HCT116 (cell line): Measurements from ENCODE around the gene SMIM41.

Experiments
- CEBPB ChIP-seq: IDR thresholded peaks from 2 replicates; pipeline ENCODE4 v1.6.1; 2012; ENCODE audit warnings: low read depth
- ELF1 ChIP-seq: IDR thresholded peaks from 2 replicates; pipeline ENCODE4 v1.6.1; 2012; ENCODE audit warnings: low read depth, borderline replicate concordance
- EZH2 ChIP-seq: fragments of 200-600 bp; sonication (generic); IDR thresholded peaks from 2 replicates; pipeline ENCODE4 v1.6.1; 2017; ENCODE audit warnings: antibody characterized with exemption, mixed run types
- EZH2phosphoT487 ChIP-seq: fragments of 200-600 bp; IDR thresholded peaks from 2 replicates; pipeline ENCODE4 v1.6.1; 2018; ENCODE audit warnings: antibody characterized with exemption, borderline replicate concordance
- POLR2A ChIP-seq: IDR thresholded peaks from 2 replicates; pipeline ENCODE4 v1.7.0; 2011; ENCODE audit warnings: borderline replicate concordance; ENCODE audit not compliant: insufficient read depth, insufficient read length; ENCODE audit errors: extremely low read depth
- POLR2AphosphoS5 ChIP-seq: IDR thresholded peaks from 2 replicates; pipeline ENCODE4 v1.6.1; 2011; ENCODE audit warnings: mild to moderate bottlenecking, low read depth, low read length, moderate library complexity
- SP1 ChIP-seq: IDR thresholded peaks from 2 replicates; pipeline ENCODE4 v1.6.1; 2012; ENCODE audit warnings: low read depth
- TCF7L2 ChIP-seq: IDR thresholded peaks from 2 replicates; pipeline ENCODE4 v1.7.0; 2011; ENCODE audit warnings: borderline replicate concordance, inconsistent platforms; ENCODE audit not compliant: insufficient read depth, insufficient read length; ENCODE audit errors: extremely low read depth
- ZFX ChIP-seq: fragments of 450-650 bp; IDR thresholded peaks from 2 replicates; pipeline ENCODE4 v1.6.1; 2017
- TF ChIP-seq, protein P1 (sequence below), 3 experiments: fragments of 200-600 bp in 1 of 3; sonication (generic) in 1 of 3; IDR thresholded peaks in 2 of 3; conservative IDR thresholded peaks in 1 of 3; 2 replicates each; pipeline ENCODE4 v1.5.1; 2012 to 2017; ENCODE audit warnings: low read depth in 2 of 3, low read length in 2 of 3, antibody characterized with exemption in 1 of 3, borderline replicate concordance in 1 of 3, control low read depth in 1 of 3, mild to moderate bottlenecking in 1 of 3, mixed read lengths in 1 of 3, mixed run types in 1 of 3, moderate library complexity in 1 of 3; ENCODE audit not compliant: insufficient read depth in 1 of 3
- TF ChIP-seq, protein P2 (sequence below): IDR thresholded peaks from 2 replicates; pipeline ENCODE4 v1.6.1; 2011; ENCODE audit warnings: mild to moderate bottlenecking, low read length, moderate library complexity; ENCODE audit not compliant: insufficient replicate concordance; ENCODE audit errors: extremely low read depth

DNA sequence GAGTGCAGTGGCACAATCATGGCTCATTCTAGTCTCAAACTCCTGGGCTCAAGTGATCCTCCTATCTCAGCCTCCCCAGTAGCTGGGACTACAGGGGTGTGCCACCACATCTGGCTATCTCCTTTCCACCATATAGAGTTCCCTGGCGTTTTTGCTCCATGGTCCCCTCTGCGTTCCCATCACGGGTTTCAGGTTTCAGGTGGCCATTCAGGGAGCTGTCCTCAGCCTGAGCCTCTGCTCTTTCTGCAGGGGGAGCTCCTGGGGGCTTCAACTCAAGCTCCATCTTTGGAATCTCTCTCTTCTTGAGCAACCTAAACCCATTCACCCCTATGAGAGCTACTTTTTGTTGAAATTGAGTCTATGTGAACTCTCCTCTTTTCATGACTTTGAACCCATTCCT is 11.6 kb downstream of the SMIM41 start:
- TF ChIP-seq POLR2AphosphoS5: no peak
- no peak for TF ChIP-seq ZFX
- TF ChIP-seq, protein P1, sequence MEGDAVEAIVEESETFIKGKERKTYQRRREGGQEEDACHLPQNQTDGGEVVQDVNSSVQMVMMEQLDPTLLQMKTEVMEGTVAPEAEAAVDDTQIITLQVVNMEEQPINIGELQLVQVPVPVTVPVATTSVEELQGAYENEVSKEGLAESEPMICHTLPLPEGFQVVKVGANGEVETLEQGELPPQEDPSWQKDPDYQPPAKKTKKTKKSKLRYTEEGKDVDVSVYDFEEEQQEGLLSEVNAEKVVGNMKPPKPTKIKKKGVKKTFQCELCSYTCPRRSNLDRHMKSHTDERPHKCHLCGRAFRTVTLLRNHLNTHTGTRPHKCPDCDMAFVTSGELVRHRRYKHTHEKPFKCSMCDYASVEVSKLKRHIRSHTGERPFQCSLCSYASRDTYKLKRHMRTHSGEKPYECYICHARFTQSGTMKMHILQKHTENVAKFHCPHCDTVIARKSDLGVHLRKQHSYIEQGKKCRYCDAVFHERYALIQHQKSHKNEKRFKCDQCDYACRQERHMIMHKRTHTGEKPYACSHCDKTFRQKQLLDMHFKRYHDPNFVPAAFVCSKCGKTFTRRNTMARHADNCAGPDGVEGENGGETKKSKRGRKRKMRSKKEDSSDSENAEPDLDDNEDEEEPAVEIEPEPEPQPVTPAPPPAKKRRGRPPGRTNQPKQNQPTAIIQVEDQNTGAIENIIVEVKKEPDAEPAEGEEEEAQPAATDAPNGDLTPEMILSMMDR (IDR thresholded peaks at IDR 0.05 in 2 of 3, conservative IDR thresholded peaks at IDR 0.05 in 1 of 3; ENCODE audit: borderline replicate concordance in 1 of 3, insufficient read depth in 1 of 3, low read depth in 2 of 3, low read length in 2 of 3): no peak
- TF ChIP-seq POLR2A: no peak
- no peak for TF ChIP-seq EZH2phosphoT487
- no peak for TF ChIP-seq EZH2
- no peak for TF ChIP-seq ELF1
- no peak for TF ChIP-seq TCF7L2
- TF ChIP-seq SP1: no peak
- no peak for TF ChIP-seq CEBPB
- TF ChIP-seq, protein P2, sequence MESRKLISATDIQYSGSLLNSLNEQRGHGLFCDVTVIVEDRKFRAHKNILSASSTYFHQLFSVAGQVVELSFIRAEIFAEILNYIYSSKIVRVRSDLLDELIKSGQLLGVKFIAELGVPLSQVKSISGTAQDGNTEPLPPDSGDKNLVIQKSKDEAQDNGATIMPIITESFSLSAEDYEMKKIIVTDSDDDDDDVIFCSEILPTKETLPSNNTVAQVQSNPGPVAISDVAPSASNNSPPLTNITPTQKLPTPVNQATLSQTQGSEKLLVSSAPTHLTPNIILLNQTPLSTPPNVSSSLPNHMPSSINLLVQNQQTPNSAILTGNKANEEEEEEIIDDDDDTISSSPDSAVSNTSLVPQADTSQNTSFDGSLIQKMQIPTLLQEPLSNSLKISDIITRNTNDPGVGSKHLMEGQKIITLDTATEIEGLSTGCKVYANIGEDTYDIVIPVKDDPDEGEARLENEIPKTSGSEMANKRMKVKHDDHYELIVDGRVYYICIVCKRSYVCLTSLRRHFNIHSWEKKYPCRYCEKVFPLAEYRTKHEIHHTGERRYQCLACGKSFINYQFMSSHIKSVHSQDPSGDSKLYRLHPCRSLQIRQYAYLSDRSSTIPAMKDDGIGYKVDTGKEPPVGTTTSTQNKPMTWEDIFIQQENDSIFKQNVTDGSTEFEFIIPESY: no peak
